ENCODE results near the gene NUP107. TPM values are rescaled to one million over a fixed set of nuclear protein-coding genes. Genes with fewer than 3 reads are reported as not detected.

The NUP107 gene
- total RNA-seq, 1 experiment from 2014 or later = 82.3 TPM

GRCh38 chr12:68780731-68781130 lies 94.0 kb downstream of the NUP107 start:
- BruUV-seq (replicated peaks) = no TSS peak
- no peak for DNase-seq (ENCODE audit: low read depth, low spot score)
- intact Hi-C loops (cut with micrococcal nuclease; ENCODE audit: unreplicated experiment) = no loop called here
- ChIA-PET CTCF (no interaction called here), POLR2A (interaction anchor here (0.6 kb wide), 1 partner anchor 12 kb away, joined by 3 read pairs; no protein-coding TSS in a partner anchor)
- in situ Hi-C loops (cut with HindIII; ENCODE audit: low pct_unique_long_range_greater_than_20kb, low sequenced_read_pairs) = no loop called here
- ATAC-seq = no peak
- Histone ChIP-seq H3K36me3 (ENCODE audit: control insufficient read depth, insufficient read depth, low read length) (no peaks in the 10 kb centered on the region), H3K27ac (ENCODE audit: low read length) (no peak overlapping the region), H3K9me3 (ENCODE audit: control insufficient read depth, insufficient read depth, low read depth, low read length) (no peaks in the 10 kb centered on the region), H3K27me3 (ENCODE audit: control insufficient read depth, insufficient read depth, low read length) (no peaks in the 10 kb centered on the region), H3K4me1 (ENCODE audit: control insufficient read depth, insufficient read depth, low read length) (no peaks in the 10 kb centered on the region), H3K4me3 (ENCODE audit: low read depth in 2 of 2, low read length in 2 of 2) (no peak overlapping the region)
- TF ChIP-seq REST (IDR thresholded peaks at IDR 0.05; ENCODE audit: insufficient read depth in 1 of 2, low read depth in 2 of 2, low read length in 1 of 2) = no peak
- no peak for TF ChIP-seq TCF7L2 (IDR thresholded peaks at IDR 0.05; ENCODE audit: low read depth, low read length)
- no peak for TF ChIP-seq CTCF (IDR thresholded peaks at IDR 0.05)

GRCh38 chr12:68781728-68782127 lies 95.0 kb downstream of the NUP107 start:
- H3K4me3 ChIP-seq (ENCODE audit: low read depth in 2 of 2, low read length in 2 of 2) = no peak overlapping the region
- H3K27ac ChIP-seq (ENCODE audit: low read length) = no peak overlapping the region
- no peak for TF ChIP-seq TCF7L2 (IDR thresholded peaks at IDR 0.05; ENCODE audit: low read depth, low read length)
- no peak for TF ChIP-seq SIN3A (IDR thresholded peaks at IDR 0.05; ENCODE audit: borderline replicate concordance, insufficient read depth, low read depth, low read length)
- no peak for TF ChIP-seq CTCF (IDR thresholded peaks at IDR 0.05)
- no peak for TF ChIP-seq POLR2AphosphoS5 (IDR thresholded peaks at IDR 0.05; ENCODE audit: low read depth, low read length)
- in situ Hi-C loops (cut with HindIII; ENCODE audit: low pct_unique_long_range_greater_than_20kb, low sequenced_read_pairs) = no loop called here
- no peaks in the 10 kb centered on the region for H3K36me3 ChIP-seq (ENCODE audit: control insufficient read depth, insufficient read depth, low read length)
- CTCF ChIA-PET = no interaction called here
- DNase-seq (ENCODE audit: low read depth, low spot score) (no peak), ATAC-seq (no peak)
- intact Hi-C loops (cut with micrococcal nuclease; ENCODE audit: unreplicated experiment) = no loop called here
- H3K4me1 ChIP-seq (ENCODE audit: control insufficient read depth, insufficient read depth, low read length) = no peaks in the 10 kb centered on the region
- no peaks in the 10 kb centered on the region for H3K9me3 ChIP-seq (ENCODE audit: control insufficient read depth, insufficient read depth, low read depth, low read length)
- BruUV-seq (replicated peaks) = no TSS peak
- POLR2A ChIA-PET = no interaction called here
- no peaks in the 10 kb centered on the region for H3K27me3 ChIP-seq (ENCODE audit: control insufficient read depth, insufficient read depth, low read length)

GRCh38 chr12:68784015-68784414 lies 97.2 kb downstream of the NUP107 start:
- no peak for ATAC-seq
- no peaks in the 10 kb centered on the region for H3K9me3 ChIP-seq (ENCODE audit: control insufficient read depth, insufficient read depth, low read depth, low read length)
- DNase-seq (ENCODE audit: low read depth, low spot score) = no peak
- in situ Hi-C loops (cut with HindIII; ENCODE audit: low pct_unique_long_range_greater_than_20kb, low sequenced_read_pairs) (no loop called here), intact Hi-C loops (cut with micrococcal nuclease; ENCODE audit: unreplicated experiment) (no loop called here)
- POLR2A ChIA-PET = no interaction called here
- TF ChIP-seq TCF7L2 (IDR thresholded peaks at IDR 0.05; ENCODE audit: low read depth, low read length) (no peak), POLR2AphosphoS5 (IDR thresholded peaks at IDR 0.05; ENCODE audit: low read depth, low read length) (no peak), CTCF (IDR thresholded peaks at IDR 0.05) (no peak), SIN3A (IDR thresholded peaks at IDR 0.05; ENCODE audit: borderline replicate concordance, insufficient read depth, low read depth, low read length) (no peak), REST (IDR thresholded peaks at IDR 0.05; ENCODE audit: insufficient read depth in 1 of 2, low read depth in 2 of 2, low read length in 1 of 2) (no peak)
- H3K27me3 ChIP-seq (ENCODE audit: control insufficient read depth, insufficient read depth, low read length) = no peaks in the 10 kb centered on the region
- CTCF ChIA-PET = no interaction called here
- H3K4me1 ChIP-seq (ENCODE audit: control insufficient read depth, insufficient read depth, low read length) = no peaks in the 10 kb centered on the region
- no peak overlapping the region for H3K27ac ChIP-seq (ENCODE audit: low read length)
- no TSS peak for BruUV-seq (replicated peaks)
- no peak overlapping the region for H3K4me3 ChIP-seq (ENCODE audit: low read depth in 2 of 2, low read length in 2 of 2)
- H3K36me3 ChIP-seq (ENCODE audit: control insufficient read depth, insufficient read depth, low read length) = no peaks in the 10 kb centered on the region
